ENCODE measurements around the gene TMEM88.
A peak's percentile ranks its signal among the peaks of the same experiment; 100 is the strongest.

DNA sequence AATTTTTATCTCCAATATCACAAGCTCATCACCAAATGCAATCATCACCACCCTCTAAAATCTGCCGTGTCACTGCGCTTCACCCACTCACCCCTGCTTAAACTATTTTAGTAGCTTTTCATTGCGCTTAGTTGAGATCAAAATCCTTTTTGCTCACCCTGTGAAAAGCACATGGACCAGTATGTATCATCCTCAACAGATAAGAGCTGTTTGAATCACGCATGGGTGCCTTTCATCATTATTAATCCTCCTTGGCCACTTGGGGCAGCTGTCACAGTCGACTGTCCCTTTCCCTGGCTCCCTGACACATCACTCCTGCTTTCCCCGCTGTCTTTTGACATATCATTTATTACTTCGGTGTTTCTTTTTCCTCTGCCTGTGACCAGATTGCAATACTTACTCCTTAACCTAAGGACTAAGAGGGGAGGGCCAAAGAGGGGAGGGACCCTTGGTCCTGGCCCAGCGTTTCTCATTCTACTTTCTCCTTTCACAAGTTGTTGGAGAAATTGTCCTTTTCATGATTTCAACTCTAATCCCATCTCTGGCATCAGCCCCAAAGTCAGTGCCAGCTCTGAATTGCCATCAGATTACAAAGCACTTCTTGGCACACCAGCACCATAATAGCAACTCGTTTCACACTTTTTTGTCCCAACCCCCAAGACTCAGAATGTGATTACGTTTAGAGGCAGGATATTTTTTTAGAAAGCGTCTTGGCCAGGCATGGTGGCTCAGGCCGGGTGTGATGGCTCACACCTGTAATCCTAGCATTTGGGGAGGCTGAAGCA, 29.5 kb upstream of the TMEM88 start:
- TF ChIP-seq, protein P1, sequence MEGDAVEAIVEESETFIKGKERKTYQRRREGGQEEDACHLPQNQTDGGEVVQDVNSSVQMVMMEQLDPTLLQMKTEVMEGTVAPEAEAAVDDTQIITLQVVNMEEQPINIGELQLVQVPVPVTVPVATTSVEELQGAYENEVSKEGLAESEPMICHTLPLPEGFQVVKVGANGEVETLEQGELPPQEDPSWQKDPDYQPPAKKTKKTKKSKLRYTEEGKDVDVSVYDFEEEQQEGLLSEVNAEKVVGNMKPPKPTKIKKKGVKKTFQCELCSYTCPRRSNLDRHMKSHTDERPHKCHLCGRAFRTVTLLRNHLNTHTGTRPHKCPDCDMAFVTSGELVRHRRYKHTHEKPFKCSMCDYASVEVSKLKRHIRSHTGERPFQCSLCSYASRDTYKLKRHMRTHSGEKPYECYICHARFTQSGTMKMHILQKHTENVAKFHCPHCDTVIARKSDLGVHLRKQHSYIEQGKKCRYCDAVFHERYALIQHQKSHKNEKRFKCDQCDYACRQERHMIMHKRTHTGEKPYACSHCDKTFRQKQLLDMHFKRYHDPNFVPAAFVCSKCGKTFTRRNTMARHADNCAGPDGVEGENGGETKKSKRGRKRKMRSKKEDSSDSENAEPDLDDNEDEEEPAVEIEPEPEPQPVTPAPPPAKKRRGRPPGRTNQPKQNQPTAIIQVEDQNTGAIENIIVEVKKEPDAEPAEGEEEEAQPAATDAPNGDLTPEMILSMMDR (IDR thresholded peaks at IDR 0.05) = peak in 1 of 12 donors; percentile 15
- no peak for TF ChIP-seq POLR2A (IDR thresholded peaks at IDR 0.05)

Measured in heart left ventricle (tissue), 13 donors.